H1 (cell line): ENCODE results near the gene FRMD3. TPM values are rescaled to one million over a fixed set of nuclear protein-coding genes. Genes with fewer than 3 reads are reported as not detected.

Experiments used
- CHD2 ChIP-seq: IDR thresholded peaks from 2 replicates; pipeline ENCODE4 v1.6.1; 2012; ENCODE audit warnings: low read length, improper control_type of control experiment
- CHD7 ChIP-seq: fragments of 300-600 bp; sonication (generic); IDR thresholded peaks from 2 replicates; pipeline ENCODE4 v1.7.1; 2012; ENCODE audit warnings: low read length, moderate library complexity, mild to moderate bottlenecking, inconsistent platforms; ENCODE audit not compliant: insufficient replicate concordance
- CREB1 ChIP-seq: IDR thresholded peaks from 2 replicates; pipeline ENCODE4 v1.6.1; 2012; ENCODE audit warnings: inconsistent platforms
- CTCF ChIP-seq, 3 experiments: IDR thresholded peaks; 1 replicate in 2 of 3; 2 replicates in 1 of 3; pipeline versions ENCODE4 v1.5.1 to v1.6.1; 2011; ENCODE audit warnings: low read length in 3 of 3, mild to moderate bottlenecking in 3 of 3, inconsistent platforms in 2 of 3, low read depth in 1 of 3, moderate library complexity in 1 of 3; ENCODE audit not compliant: insufficient read depth in 1 of 3; ENCODE audit errors: control extremely low read depth in 1 of 3
- NRF1 ChIP-seq: IDR thresholded peaks from 2 replicates; pipeline ENCODE4 v1.6.1; 2011; ENCODE audit warnings: mild to moderate bottlenecking, low read depth, low read length, improper control_type of control experiment
- RAD21 ChIP-seq, 2 experiments: IDR thresholded peaks in 1 of 2; conservative IDR thresholded peaks in 1 of 2; 2 replicates each; pipeline ENCODE4 v1.6.1; 2011; ENCODE audit warnings: low read depth in 2 of 2, low read length in 2 of 2, improper control_type of control experiment in 1 of 2, inconsistent platforms in 1 of 2, mild to moderate bottlenecking in 1 of 2, moderate library complexity in 1 of 2
- RNF2 ChIP-seq: fragments of 200-900, 300-1000 bp; sonication (generic); IDR thresholded peaks from 2 replicates; pipeline ENCODE4 v1.7.1; 2016; ENCODE audit warnings: borderline replicate concordance, low read depth, mild to moderate bottlenecking, antibody characterized with exemption, low read length; ENCODE audit not compliant: poor library complexity, severe bottlenecking; ENCODE audit errors: missing control alignments
- SIN3A ChIP-seq, 2 experiments: IDR thresholded peaks in 1 of 2; conservative IDR thresholded peaks in 1 of 2; 2 replicates each; pipeline ENCODE4 v1.6.1; 2011 to 2012; ENCODE audit warnings: low read length in 2 of 2, improper control_type of control experiment in 1 of 2, low read depth in 1 of 2, mild to moderate bottlenecking in 1 of 2
- polyA plus RNA-seq, 7 experiments: library from polyadenylated mRNA; depleted of rRNA in 3 of 7; stranded (reverse) in 5 of 7; unstranded in 2 of 7; fragments of >200 nt in 5 of 7; fragments of 200-250 nt in 2 of 7; gene quantifications; 1 replicate in 5 of 7; 2 replicates in 1 of 7; 4 replicates in 1 of 7; pipeline versions ENCODE4 v1.2.1 to v1.2.3, GENCODE V29; 2011 to 2013; ENCODE audit warnings: missing spikeins in 2 of 7, mixed read lengths in 2 of 7
- total RNA-seq: library from RNA; stranded (reverse); fragmentation: NEBNext Ultra II Directional; extraction: Animal tissue kit (Norgen Biotek cat#: 25700); gene quantifications from 2 replicates; pipeline ENCODE4 v1.2.1, GENCODE V29; 2021

The FRMD3 gene
- total and polyA plus RNA-seq, 2 of the 8 experiments (the other 6 are each of a cell fraction or from before 2014, with no cell fraction given) = 0.15 to 1.4 TPM

GRCh38 chr9:83557317-83557716 lies 19.1 kb upstream of the FRMD3 start (continued):
- TF ChIP-seq CHD7 = no peak
- no peak for TF ChIP-seq CHD2
- no peak for TF ChIP-seq RAD21 (IDR thresholded peaks at IDR 0.05 in 1 of 2, conservative IDR thresholded peaks at IDR 0.05 in 1 of 2; ENCODE audit: low read depth in 2 of 2, low read length in 2 of 2)
- TF ChIP-seq CTCF (IDR thresholded peaks at IDR 0.05; ENCODE audit: control extremely low read depth in 1 of 3, insufficient read depth in 1 of 3, low read depth in 1 of 3, low read length in 3 of 3) = no peak
- no peak for TF ChIP-seq SIN3A (conservative IDR thresholded peaks at IDR 0.05 in 1 of 2, IDR thresholded peaks at IDR 0.05 in 1 of 2; ENCODE audit: low read depth in 1 of 2, low read length in 2 of 2)
- no peak for TF ChIP-seq RNF2
- TF ChIP-seq NRF1 = no peak
- no peak for TF ChIP-seq CREB1
